Epithelial cell of prostate (primary cell): ENCODE results near the gene HAPLN3.

Experiments used
- DNase-seq: peaks from one replicate; pipeline ENCODE4 v3.0.0-alpha.2; 2011; ENCODE audit warnings: low read depth, low spot score
- H3K27ac ChIP-seq: fragments of 450-650 bp; 2 replicates; pipeline ENCODE4 v1.5.1; 2017; ENCODE audit warnings: mild to moderate bottlenecking

Gene HAPLN3

GRCh38 chr15:88872106-88872505, 23.2 kb downstream of the HAPLN3 start:
- H3K27ac ChIP-seq: no peak overlapping the region
- no peak for DNase-seq

- no peak for DNase-seq
- H3K27ac ChIP-seq: no peak overlapping the region
Measured at GRCh38 chr15:88871313-88871712, 24.0 kb downstream of the HAPLN3 start.

- DNase-seq: no peak
- H3K27ac ChIP-seq: no peak overlapping the region
Measured at GRCh38 chr15:88866295-88866881, 29.0 kb downstream of the HAPLN3 start.

- no peak overlapping the region for H3K27ac ChIP-seq
- DNase-seq: no peak
Measured at GRCh38 chr15:88865498-88866099, 29.7 kb downstream of the HAPLN3 start.

- H3K27ac ChIP-seq: no peak overlapping the region
- no peak for DNase-seq
Measured at GRCh38 chr15:88864861-88865497, 30.4 kb downstream of the HAPLN3 start.

- DNase-seq: no peak
- H3K27ac ChIP-seq: no peak overlapping the region
Measured at GRCh38 chr15:88863412-88863811, 31.9 kb downstream of the HAPLN3 start.

GRCh38 chr15:88860212-88860611, 35.1 kb downstream of the HAPLN3 start:
- DNase-seq: no peak
- H3K27ac ChIP-seq: no peak overlapping the region

GRCh38 chr15:88859550-88859949, 35.8 kb downstream of the HAPLN3 start:
- DNase-seq: no peak
- no peak overlapping the region for H3K27ac ChIP-seq

- DNase-seq: no peak
- H3K27ac ChIP-seq: no peak overlapping the region
Measured at GRCh38 chr15:88858934-88859333, 36.4 kb downstream of the HAPLN3 start.

- H3K27ac ChIP-seq: no peak overlapping the region
- DNase-seq: no peak
Measured at GRCh38 chr15:88852476-88852875, 42.9 kb downstream of the HAPLN3 start.

GRCh38 chr15:88849376-88850072, 45.8 kb downstream of the HAPLN3 start:
- no peak for DNase-seq
- H3K27ac ChIP-seq: no peak overlapping the region

- no peak for DNase-seq
- H3K27ac ChIP-seq: no peak overlapping the region
Measured at GRCh38 chr15:88848203-88848602, 47.1 kb downstream of the HAPLN3 start.

GRCh38 chr15:88847144-88847543, 48.2 kb downstream of the HAPLN3 start:
- H3K27ac ChIP-seq: no peak overlapping the region
- no peak for DNase-seq

- no peak overlapping the region for H3K27ac ChIP-seq
- DNase-seq: no peak
Measured at GRCh38 chr15:88845616-88846015, 49.7 kb downstream of the HAPLN3 start.

- no peak for DNase-seq
- H3K27ac ChIP-seq: no peak overlapping the region
Measured at GRCh38 chr15:88844749-88845386, 50.5 kb downstream of the HAPLN3 start.

- no peak overlapping the region for H3K27ac ChIP-seq
- DNase-seq: no peak
Measured at GRCh38 chr15:88843334-88843733, 52.0 kb downstream of the HAPLN3 start.

GRCh38 chr15:88842156-88842555, 53.2 kb downstream of the HAPLN3 start:
- no peak overlapping the region for H3K27ac ChIP-seq
- no peak for DNase-seq

- no peak overlapping the region for H3K27ac ChIP-seq
- DNase-seq: no peak
Measured at GRCh38 chr15:88841236-88841635, 54.1 kb downstream of the HAPLN3 start.

GRCh38 chr15:88839961-88840360, 55.4 kb downstream of the HAPLN3 start:
- no peak overlapping the region for H3K27ac ChIP-seq
- DNase-seq: no peak

- H3K27ac ChIP-seq: no peak overlapping the region
- no peak for DNase-seq
Measured at GRCh38 chr15:88839146-88839545, 56.2 kb downstream of the HAPLN3 start.

- DNase-seq: no peak
- no peak overlapping the region for H3K27ac ChIP-seq
Measured at GRCh38 chr15:88838667-88839066, 56.7 kb downstream of the HAPLN3 start.
